ENCODE results near the gene TSPEAR. TPM values are rescaled to one million over a fixed set of nuclear protein-coding genes. Genes with fewer than 3 reads are reported as not detected.

Gene TSPEAR
- polyA plus RNA-seq, 1 of the 3 experiments (the other 2 are of a cell fraction) = 0.08 TPM

DNA sequence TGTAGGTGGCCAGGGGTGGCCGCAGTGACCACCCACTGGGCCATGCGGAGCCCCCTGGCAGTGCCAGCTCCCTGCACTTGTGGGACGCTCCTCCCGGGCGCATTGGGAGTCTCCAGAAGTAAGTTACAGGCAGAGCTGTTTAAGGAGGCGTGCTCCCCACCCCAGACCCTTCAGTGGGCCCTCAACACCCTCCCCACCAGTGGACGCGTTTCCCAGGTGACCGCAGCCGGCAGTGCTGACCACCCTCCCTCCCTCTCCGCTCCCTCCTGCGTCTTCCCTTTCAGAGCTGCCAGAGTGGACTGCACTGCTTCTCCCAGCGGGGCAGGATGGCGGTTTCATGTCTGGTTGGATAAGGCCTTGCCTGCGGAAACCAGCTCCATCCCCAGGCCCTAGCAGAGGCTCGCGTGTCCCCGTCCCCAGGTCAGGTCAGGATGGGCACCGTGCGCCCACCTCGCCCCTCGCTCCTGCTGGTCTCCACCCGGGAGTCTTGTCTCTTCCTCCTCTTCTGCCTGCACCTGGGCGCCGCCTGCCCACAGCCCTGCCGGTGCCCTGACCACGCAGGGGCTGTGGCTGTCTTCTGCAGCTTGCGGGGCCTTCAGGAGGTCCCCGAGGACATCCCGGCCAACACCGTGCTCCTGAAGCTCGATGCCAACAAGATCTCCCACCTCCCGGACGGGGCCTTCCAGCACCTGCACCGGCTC, 255.0 kb downstream of the TSPEAR start:
- TF ChIP-seq TCF12 (IDR thresholded peaks at IDR 0.05) (no peak), CHD2 (IDR thresholded peaks at IDR 0.05; ENCODE audit: low read length, partially characterized antibody) (no peak), FOXJ3 (CRISPR knock-in tag; IDR thresholded peaks at IDR 0.05) (no peak), TAF1 (IDR thresholded peaks at IDR 0.05; ENCODE audit: borderline replicate concordance, low read depth, low read length) (no peak), CTCF (IDR thresholded peaks at IDR 0.05) (no peak), ELF1 (IDR thresholded peaks at IDR 0.05) (no peak), JUND (IDR thresholded peaks at IDR 0.05) (no peak), RXRA (IDR thresholded peaks at IDR 0.05; ENCODE audit: borderline replicate concordance, low read depth) (no peak), USF1 (IDR thresholded peaks at IDR 0.05; ENCODE audit: borderline replicate concordance, low read depth) (no peak), NFIC (IDR thresholded peaks at IDR 0.05; ENCODE audit: borderline replicate concordance) (no peak), GATA2 (CRISPR knock-in tag; IDR thresholded peaks at IDR 0.05) (no peak), MXI1 (IDR thresholded peaks at IDR 0.05; ENCODE audit: low read depth, low read length) (no peak), RCOR1 (IDR thresholded peaks at IDR 0.05; ENCODE audit: low read length) (no peak), MEF2A (IDR thresholded peaks at IDR 0.05; ENCODE audit: borderline replicate concordance, low read depth) (no peak), NRF1 (IDR thresholded peaks at IDR 0.05; ENCODE audit: low read depth, low read length) (no peak), FOXM1 (IDR thresholded peaks at IDR 0.05; ENCODE audit: low read depth) (no peak), RAD21 (IDR thresholded peaks at IDR 0.05; ENCODE audit: low read length) (no peak), TEAD4 (IDR thresholded peaks at IDR 0.05; ENCODE audit: borderline replicate concordance, insufficient read depth) (no peak), RFX5 (IDR thresholded peaks at IDR 0.05; ENCODE audit: low read length) (no peak)
- TF ChIP-seq, protein P1, sequence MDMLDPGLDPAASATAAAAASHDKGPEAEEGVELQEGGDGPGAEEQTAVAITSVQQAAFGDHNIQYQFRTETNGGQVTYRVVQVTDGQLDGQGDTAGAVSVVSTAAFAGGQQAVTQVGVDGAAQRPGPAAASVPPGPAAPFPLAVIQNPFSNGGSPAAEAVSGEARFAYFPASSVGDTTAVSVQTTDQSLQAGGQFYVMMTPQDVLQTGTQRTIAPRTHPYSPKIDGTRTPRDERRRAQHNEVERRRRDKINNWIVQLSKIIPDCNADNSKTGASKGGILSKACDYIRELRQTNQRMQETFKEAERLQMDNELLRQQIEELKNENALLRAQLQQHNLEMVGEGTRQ (IDR thresholded peaks at IDR 0.05; ENCODE audit: borderline replicate concordance, low read depth, low read length) = no peak

More for the DNA sequence above, 255.0 kb downstream of the TSPEAR start:
- H2AFZ ChIP-seq (ENCODE audit: low read depth) = no peak overlapping the region
- no peak for DNase-seq
- ChIA-PET POLR2A (interaction anchor here (0.5 to 0.7 kb wide), 2 partner anchors 26 to 118 kb away, joined by 3 read pairs; no protein-coding TSS in a partner anchor), CTCF (interaction anchor here (0.6 to 3.3 kb wide), 16 partner anchors 15 to 159 kb away, joined by 3 to 12 read pairs (median 4); partner anchors contain the start of gene CFAP410)
- peaks cover 3% of the 10 kb centered on the region; the same call in 1 of the 2 replicates for H3K27me3 ChIP-seq (ENCODE audit: insufficient read depth)
- peaks cover 0 to 7% of the 10 kb centered on the region in 2 experiments; a peak in 1 of 4 replicates for H3K4me1 ChIP-seq (ENCODE audit: control insufficient read depth in 1 of 2, insufficient read depth in 2 of 2, low read depth in 1 of 2, low read length in 1 of 2)
- H3F3A ChIP-seq (replicated peaks; ENCODE audit: insufficient read depth) = peaks cover 16% of the 10 kb centered on the region
- no peak overlapping the region for H3K27ac ChIP-seq (ENCODE audit: low read depth in 2 of 2, low read length in 1 of 2)
- 0 out of 2 replicates have a peak, but pooled peaks cover 3% of the 10 kb centered on the region for H3K9me3 ChIP-seq
- H4K20me1 ChIP-seq (ENCODE audit: insufficient read depth) = no peaks in the 10 kb centered on the region
- H3K79me2 ChIP-seq (ENCODE audit: insufficient read depth) = no peaks in the 10 kb centered on the region
- H3K4me2 ChIP-seq = peak overlapping the region; percentile 87
- peak overlapping the region; percentile 55 to 75 for H3K4me3 ChIP-seq (ENCODE audit: low read depth in 2 of 2, low read length in 1 of 2)
- WGBS (ENCODE audit: low lambda C conversion rate) = 86% methylated on average over 16 of the region's 35 CpGs
- no peaks in the 10 kb centered on the region for H3K9me2 ChIP-seq
- H3K9ac ChIP-seq = peak overlapping the region; percentile 49; the same call in 1 of the 2 replicates
- no peaks in the 10 kb centered on the region for H3K36me3 ChIP-seq (replicated peaks in 1 of 2; ENCODE audit: control insufficient read depth in 1 of 2, insufficient read depth in 2 of 2, low read length in 1 of 2)

All from SK-N-SH (cell line).